ENCODE data around the gene TUBGCP5.
"Not testable (repeated sequence)": the region's sequence is repeated elsewhere in the genome, so short reads cannot be mapped to it uniquely, and the experiment has no call there.

Gene TUBGCP5

GRCh38 chr15:23039917-23040281, 530 bp upstream of the TUBGCP5 start:
- DNase-seq = no peak

DNA sequence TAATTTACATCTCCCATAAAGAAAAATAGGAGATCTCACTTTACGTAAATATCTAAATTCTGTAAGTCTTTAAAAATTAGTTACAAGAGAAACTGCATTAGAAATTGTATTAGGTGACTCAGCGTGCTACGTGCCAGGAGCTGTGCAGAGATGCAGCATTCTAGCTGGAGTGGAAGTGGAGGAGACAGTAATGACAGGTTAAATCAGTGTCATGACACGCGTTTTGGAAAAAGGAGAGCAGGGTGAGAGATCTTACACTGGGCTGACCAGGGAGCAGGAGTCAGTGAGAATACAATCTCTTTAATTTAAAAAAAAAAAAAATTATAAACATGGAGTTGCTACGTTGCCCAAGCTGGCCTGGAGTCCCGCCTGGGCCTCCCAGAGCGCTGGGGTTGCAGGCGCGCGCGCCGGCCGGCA, 635 bp downstream of the TUBGCP5 start:
- no peak for DNase-seq

GRCh38 chr15:23035964-23036566, 3.3 kb downstream of the TUBGCP5 start:
- peak; percentile 44 for DNase-seq

DNA sequence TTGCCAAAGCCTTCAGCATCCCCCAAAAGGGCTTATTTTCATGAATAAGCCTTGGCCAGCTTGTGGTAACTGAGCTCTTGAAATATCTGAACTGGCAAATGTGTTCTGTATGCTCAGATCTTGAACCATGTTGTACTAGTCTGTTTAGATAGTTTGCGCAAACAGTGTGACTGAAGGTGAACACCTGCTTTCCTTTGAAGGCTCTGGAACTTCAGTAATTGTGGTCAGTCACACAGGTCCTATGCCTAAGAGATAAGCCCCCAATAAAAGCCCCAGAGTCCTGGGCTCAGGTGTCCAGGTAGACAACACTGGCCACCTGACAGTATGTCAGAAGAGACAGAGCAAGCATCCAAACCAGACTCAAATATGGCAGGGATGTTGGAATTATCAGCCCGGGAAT, 5.4 kb downstream of the TUBGCP5 start:
- DNase-seq = no peak

DNA sequence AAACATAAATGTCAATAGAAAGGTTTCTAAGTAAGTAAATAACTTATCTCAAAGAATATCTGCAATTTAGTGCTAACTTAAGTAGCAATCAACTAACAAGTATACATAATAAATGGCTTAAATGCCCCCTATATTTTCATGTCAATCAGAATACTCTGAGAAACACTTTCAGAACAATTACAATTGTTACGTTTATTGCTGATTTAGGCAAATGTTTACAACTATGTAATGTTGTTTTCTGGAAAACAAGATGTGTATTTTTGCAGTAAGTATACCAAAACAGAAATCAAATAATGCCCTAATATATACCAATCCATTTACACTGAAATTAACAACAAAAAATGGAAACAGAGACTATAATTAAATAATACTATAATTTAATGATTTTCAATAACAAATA, 13.2 kb downstream of the TUBGCP5 start:
- DNase-seq = no peak

- no peak for DNase-seq
These were observed 17.2 kb downstream of the TUBGCP5 start for GRCh38 chr15:23022156-23022555.

DNA sequence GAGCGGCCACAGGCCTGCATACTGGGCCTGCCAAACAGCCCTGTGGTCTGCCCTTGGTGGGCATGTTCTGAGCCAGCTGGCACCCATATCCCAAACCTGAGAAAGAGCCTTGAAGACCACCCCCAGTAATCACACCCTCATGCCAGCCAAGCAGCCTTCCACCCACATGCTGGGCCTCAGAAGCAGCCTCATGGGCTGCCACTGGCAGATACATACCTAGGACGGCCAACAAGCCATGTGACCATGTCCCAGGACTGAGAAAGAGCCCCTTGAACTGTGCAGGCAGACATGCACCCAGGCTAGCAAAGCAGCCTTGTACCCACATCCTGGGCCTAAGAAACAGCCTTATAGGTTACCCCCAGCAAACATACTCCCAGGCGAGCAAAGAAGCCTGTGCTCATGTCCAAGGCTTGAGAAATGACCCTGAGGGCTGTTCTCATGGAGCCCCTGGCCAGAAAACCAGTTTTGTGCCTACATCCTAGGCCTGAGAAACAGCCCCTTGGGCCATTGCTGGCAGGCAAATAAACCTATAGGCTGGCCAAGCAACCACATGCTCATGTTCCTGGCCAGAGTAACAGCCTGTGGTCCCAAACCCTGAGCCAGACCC, 24.9 kb downstream of the TUBGCP5 start:
- DNase-seq = no peak

DNA sequence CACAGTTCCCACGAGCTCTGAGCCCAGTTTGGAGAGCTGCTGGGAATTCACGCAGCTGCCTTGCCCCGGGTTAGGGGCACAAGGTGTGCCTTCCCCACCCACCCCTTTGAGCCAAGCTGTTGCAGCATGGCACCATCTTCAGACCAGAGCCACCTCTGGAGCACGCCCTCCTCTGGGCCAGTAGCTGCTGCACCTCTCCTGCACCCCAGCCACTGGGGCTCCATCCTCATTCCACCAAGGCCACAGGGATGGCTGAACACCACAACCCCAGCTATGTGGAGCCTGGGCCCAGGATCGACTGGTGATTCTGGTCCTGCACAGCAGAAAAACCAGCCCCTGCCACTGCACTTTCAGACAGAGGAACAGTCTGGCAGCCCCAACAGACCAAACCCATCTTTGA, 25.7 kb downstream of the TUBGCP5 start:
- no peak for DNase-seq

DNA sequence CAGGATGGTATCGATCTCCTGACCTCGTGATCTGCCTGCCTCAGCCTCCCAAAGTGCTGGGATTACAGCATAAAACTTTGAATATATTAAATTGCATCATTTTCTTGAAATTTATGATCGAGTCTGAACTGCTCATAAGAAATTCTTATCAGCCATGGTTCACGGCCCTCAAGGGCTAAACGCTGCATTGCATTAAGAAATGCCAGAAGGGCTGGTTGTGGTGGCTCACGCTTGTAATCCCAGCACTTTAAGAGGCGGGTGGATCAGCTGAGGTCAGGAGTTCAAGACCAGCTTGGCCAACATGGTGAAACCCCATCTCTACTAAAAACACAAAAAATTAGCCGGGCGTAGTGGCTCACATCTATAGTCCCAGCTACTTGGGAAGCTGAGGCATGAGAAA, 26.8 kb downstream of the TUBGCP5 start:
- DNase-seq = not testable (repeated sequence)

- DNase-seq = no peak
These were observed 35.6 kb downstream of the TUBGCP5 start for GRCh38 chr15:23003736-23004135.

DNA sequence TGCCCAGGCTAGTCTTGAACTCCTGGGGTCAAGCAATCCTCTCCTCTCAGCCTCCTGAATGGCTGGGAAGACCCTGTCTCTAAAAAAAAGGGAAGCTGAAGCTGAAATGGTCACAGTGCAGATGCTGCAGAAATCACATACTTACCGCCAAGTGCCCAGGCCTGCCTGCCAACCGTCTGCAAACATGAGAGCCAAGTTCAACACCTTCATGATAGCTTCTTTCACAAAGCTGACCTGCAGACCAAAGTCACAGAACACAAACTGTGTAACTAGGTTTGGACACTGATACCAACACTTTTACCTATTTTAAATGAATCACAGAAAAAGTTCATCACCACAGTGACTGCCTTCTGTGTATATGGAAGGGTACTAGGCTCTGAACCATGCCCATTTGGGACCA, 36.4 kb downstream of the TUBGCP5 start:
- no peak for DNase-seq

DNA sequence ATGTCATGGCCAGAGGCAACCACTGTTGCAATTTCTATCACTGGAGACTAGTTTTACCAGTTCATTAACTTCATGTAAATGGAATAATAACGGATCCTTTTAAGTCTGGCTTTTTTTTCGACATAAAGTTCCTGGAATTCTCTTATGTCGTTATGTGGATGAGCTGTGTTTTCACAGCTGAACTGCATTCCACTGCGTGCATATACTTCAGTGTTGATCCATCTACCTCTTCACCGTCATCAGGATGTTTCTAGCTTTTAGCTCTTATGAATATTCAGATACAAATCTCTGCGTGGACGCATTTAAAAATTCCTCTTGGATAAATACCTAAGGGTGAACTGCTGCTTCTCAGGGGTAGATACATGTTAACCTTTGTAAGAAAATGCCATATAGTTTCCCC, 43.6 kb downstream of the TUBGCP5 start:
- DNase-seq = no peak

- DNase-seq = no peak
These were observed 47.4 kb downstream of the TUBGCP5 start for GRCh38 chr15:22992024-22992326.

GRCh38 chr15:22989576-22990477, 49.5 kb downstream of the TUBGCP5 start:
- DNase-seq = no peak

DNA sequence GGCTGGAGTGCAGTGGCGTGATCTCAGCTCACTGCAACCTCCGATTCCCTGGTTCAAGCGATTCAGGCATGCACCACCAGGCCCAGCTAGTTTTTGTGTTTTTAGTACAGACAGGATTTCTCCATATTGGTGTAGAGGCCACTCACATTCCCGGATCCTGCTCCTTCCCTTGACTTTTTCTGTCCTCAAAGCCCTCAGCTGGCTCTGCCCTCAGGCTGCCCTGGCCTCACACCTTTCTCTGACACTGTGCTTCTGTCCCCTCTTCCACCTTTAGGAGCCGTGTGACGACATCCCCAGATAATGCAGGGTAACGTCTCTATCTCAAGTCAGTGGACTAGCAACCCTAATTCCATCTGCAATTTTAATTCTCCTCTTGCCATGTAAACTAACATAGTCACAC, 50.6 kb downstream of the TUBGCP5 start:
- no peak for DNase-seq

GRCh38 chr15:22981931-22982330, 57.4 kb downstream of the TUBGCP5 start:
- DNase-seq = not testable (repeated sequence)

DNA sequence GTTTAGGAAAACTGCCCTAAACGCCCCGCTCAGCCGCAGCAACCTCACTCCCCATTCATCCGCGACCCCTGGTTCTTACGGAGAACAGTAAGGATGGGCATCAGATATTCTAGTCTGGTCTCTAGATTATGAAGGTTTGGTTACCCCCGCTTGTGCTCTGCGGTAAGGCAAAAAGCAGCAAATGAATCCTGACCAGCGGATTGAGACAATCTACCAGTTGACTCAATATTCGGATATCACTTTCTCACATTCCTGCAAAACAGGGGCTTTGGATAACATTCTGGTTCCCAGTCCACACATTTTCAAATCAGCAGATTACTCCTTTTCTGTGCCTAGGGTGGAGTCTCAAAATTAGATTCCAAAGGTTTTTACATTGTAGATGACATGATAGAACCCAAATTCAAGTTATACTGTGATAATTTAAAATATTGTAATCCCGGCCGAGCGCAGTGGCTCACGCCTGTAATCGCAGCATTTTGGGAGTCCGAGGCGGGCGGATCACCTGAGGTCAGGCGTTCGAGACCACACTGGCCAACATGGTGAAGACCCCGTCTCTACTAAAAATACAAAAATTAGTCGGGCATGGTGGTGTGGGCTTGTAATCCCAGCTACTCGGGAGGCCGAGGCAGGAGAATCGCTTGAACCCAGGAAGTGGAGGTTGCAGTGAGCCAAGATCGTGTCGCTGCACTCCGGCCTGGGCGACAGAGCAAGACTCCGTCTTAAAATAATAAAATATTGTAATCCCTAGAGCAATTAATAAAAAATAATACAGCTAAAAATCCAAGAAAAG, 58.1 kb downstream of the TUBGCP5 start:
- DNase-seq = no peak

- DNase-seq = peak; percentile 6
These were observed 58.9 kb downstream of the TUBGCP5 start, which contains the start of gene CYFIP1 for GRCh38 chr15:22980189-22981050. CYFIP1 (minus strand) TSS chr15:22980368; CDS start chr15:22947285, 33,083 bp downstream.

GRCh38 chr15:22979238-22980188, 59.9 kb downstream of the TUBGCP5 start:
- DNase-seq = peak; percentile 8

DNA sequence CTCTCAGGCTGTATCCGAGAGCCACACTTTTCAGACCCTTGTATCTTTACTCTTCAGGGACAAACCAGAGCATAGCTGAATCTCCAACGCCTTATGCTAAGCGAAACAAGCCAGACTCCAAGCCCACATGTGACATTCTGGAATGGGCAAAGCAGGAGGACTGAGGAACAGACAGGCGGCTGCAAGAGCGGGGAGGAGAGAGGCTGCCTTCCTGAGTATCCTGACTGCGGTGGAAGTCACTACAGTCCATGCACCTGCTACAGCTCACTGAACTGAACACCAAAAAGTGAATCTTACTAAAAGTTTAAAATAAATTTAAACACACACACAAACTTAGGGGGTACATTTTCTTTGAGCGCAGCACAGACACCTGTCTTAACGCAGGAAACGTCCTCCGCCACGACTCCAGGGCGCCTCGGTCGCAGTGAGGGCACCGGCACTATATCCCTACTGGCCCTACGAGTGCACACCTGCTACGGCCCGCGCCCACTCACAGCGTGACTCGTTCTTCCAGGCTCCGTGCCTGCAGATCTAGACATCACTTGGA, 60.6 kb downstream of the TUBGCP5 start:
- no peak for DNase-seq

DNA sequence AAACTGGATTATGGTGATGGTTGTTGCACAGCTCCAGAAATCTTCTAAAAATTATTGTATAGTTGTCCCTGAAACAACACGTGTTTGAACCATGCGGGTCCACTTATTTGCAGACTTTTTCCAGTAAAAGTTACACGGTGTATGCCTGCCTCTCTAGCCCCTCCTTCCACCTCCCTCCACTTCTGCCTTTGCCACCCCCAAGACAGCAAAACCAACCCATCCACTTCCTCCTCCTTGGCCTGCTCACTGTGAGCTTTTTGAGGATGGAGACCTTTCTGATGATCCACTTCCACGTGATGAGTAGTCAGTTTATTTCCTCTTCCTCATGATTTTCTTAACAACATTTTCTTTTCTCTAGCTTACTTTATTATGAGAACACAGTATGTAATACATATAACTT, 64.6 kb downstream of the TUBGCP5 start:
- no peak for DNase-seq
